GM19025 (cell line): ENCODE measurements around the gene ARFRP1.

Source experiments
- ATAC-seq: cut with Tn5 transposase; IDR thresholded peaks from one replicate; pipeline ENCODE4 v1.9.1; 2021; ENCODE audit warnings: mild to moderate bottlenecking, low read depth, moderate library complexity; ENCODE audit not compliant: unreplicated experiment

The ARFRP1 gene

GRCh38 chr20:63703471-63703975, 4.3 kb downstream of the ARFRP1 start:
- no peak for ATAC-seq

DNA sequence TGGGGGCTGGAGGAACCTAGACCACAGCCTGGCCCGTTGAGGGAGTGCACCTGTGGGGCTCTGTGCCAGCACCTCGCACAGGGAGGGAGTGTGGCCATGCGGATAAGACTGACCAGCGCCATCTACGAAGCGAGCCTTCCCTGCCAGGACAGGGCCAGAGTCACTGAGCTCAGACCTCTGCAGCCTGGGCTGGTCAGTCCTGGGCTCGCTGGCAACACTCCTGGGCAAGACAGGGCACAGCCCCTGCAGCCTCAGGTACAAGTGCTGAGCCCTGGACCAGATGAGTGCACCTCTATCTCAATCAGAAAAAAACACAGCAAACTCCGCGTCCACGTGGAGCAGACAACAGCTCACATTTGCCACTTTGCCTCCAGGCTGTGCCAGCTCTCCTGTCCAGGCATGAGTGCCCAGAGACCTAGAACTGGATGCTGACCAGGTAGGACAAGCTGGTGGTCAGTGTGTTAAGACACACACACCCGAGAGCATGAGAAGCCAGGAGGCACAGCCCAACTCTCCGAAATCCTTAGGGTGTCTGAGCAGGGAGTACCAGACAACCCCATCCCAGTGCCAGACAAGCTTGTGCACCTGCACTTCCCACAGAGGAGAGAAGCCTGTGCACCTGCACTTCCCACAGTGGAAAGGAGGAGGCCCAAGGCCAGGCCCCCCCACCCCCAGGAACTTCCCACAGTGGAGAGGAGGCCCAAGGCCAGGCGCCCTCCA, 4.9 kb downstream of the ARFRP1 start:
- ATAC-seq, result no peak

GRCh38 chr20:63702036-63702665, 5.6 kb downstream of the ARFRP1 start:
- no peak for ATAC-seq

- no peak for ATAC-seq
Observed at GRCh38 chr20:63701329-63702035, 6.3 kb downstream of the ARFRP1 start.

GRCh38 chr20:63701051-63701328, 6.8 kb downstream of the ARFRP1 start:
- ATAC-seq, result no peak

DNA sequence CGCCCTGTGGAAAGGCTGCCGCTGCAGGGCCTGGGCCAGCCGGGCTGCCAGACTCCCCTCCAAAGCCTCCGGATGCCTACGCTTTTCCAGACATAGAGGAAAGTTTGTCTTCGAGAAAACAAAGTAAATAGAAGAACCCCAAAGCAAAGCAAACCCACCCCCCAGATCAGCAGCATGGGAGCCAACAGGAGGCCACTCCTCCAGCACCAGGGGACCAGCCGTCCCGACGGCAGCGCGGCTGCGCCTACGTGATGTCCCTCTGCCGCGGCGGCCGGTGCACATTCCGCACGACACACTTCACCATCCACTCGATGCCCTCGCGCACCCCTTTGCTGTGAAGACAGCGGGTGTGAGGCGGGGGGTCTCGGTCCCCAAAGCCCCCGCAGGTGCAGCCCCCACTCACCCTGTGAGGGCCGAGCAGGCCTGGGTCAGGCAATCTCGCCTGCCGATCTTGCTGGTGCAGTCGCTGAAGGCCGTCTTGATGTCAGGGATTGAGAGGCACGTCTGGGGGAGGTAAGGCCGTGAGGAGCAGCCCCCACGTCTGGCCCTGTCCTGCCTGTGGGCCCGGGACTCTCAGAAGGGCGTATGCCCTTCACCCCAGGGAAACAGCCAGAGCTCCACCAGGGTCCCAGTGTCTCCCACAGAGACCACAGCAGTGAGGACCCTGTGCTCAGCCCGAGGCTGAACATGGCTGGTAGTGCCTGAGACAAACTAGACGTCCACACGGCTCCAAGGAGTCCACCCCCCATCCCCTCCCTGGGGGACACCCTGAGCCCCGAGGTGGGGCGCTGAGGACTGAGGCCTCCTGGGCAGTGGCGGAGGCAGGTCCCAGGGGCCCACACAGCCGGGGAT, 7.4 kb downstream of the ARFRP1 start:
- no peak for ATAC-seq

DNA sequence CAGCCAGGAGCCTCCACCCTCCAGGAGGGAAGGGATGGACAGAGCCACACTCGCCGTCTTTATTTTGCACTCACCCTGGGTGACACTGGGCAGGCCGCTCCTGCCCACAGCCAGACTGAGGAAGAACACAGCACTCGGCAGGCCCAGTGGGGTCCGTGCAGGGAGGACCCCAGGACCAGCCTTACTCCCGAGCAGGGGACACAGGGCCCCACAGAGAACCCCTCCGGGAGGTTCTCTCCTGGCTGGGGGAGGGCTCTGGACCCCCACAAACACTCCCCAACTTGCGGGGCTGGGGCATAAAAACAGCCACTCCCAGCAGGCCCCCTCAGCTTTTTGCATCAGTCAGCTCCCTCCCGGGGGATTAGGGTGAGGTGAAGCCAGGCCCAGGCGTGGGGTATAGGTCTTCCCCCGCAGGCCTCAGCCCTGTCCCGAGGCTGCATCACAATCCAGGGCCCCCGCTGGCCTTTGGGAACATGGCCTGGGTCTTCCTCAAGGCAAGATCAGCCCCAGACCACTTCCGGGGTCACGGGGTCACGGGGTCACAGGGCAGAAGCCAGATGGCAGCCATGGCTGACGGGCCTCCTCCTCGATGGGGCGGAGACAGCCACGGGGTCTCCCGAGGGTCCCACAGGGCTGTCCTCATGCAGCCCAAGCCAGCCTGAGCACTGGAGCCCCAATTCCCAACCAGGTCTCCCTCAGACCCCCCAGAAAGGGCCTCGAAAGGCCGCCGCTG, 8.1 kb downstream of the ARFRP1 start:
- no peak for ATAC-seq

GRCh38 chr20:63698739-63699465, 8.9 kb downstream of the ARFRP1 start:
- ATAC-seq, result no peak

- no peak for ATAC-seq
Observed at GRCh38 chr20:63697868-63698545, 9.8 kb downstream of the ARFRP1 start.

GRCh38 chr20:63697357-63697867, 10.4 kb downstream of the ARFRP1 start:
- ATAC-seq, result no peak

GRCh38 chr20:63696628-63697356, 11.0 kb downstream of the ARFRP1 start, which contains the start of gene TNFRSF6B:
TSS of gene TNFRSF6B (plus strand) at chr20:63696652. CDS start at chr20:63696768, 116 bp downstream.
- ATAC-seq, result no peak

GRCh38 chr20:63696306-63696627, 11.5 kb downstream of the ARFRP1 start:
- ATAC-seq, result no peak

- no peak for ATAC-seq
Observed at GRCh38 chr20:63695424-63696305, 12.1 kb downstream of the ARFRP1 start.

DNA sequence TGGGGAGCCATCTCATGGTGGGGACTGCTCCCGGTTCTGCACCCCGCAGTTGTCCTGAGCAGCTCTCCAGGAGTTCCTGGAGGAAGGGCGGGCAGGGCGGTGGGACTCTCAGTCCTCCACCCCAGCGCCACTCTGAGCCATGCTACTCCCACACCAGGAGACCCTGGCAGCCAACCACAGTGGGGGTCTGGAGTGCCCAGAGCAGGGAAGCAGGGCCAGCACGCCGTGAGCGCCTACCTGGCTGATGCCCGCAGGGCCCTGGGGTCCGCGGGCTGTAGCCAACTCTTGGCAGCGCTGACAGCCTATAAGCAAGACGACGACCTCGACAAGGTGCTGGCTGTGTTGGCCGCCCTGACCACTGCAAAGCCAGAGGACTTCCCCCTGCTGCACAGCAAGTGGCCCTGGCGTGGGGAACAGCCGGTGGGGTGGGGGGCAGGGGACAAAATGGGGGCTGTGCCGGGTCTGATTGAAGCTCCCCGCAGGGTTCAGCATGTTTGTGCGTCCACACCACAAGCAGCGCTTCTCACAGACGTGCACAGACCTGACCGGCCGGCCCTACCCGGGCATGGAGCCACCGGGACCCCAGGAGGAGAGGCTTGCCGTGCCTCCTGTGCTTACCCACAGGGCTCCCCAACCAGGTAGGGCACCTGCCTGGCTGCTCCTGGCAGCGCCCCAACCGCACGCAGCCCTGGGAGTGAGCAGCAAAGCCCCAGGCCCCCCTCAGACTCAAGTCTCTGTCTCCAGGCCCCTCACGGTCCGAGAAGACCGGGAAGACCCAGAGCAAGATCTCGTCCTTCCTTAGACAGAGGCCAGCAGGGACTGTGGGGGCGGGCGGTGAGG, 13.0 kb downstream of the ARFRP1 start:
- ATAC-seq, result no peak

DNA sequence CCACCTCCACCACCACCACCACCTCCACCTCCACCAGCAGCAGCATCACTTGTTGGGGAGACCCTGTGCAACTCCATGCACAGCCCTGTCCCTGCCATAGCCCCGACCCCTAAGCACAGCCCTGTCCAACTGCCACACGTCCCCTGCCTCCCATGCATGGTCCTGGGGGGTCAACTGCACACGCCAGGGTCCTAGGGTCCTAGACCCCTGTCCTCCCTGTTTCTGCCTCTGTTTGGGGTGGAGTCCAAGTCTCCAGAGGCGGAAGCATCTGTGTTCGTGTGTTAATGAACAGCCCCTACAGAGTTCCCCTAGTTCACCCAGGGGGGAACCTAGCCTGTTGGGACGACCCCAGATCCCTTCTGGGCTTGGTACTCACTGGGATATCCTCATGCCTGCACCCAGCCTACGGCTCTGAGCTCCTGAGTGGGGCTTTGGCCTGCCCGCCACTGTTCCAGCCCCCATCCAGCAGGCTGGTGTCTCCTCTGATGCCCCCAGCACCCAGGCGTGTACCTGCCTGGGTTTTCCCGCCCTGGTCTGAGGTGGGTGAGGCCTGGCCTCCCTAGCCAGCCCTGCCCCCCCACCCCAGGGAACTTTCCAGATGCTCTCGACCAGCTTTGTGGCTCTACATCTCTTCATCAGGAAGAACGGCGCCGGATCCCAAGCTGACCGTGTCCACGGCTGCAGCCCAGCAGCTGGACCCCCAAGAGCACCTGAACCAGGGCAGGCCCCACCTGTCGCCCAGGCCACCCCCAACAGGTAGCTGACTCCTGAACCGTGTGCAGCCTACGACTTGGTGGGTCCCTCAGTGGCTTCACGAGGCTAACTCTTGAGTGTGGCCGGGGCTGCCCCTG, 13.8 kb downstream of the ARFRP1 start:
- ATAC-seq, result no peak
